GM21381 (cell line): ENCODE data around the gene M1AP.

ENCODE experiments used
- ATAC-seq: cut with Tn5 transposase; IDR thresholded peaks from one replicate; pipeline ENCODE4 v1.9.1; 2021; ENCODE audit warnings: mild to moderate bottlenecking, moderate library complexity; ENCODE audit not compliant: unreplicated experiment

M1AP gene, protein sequence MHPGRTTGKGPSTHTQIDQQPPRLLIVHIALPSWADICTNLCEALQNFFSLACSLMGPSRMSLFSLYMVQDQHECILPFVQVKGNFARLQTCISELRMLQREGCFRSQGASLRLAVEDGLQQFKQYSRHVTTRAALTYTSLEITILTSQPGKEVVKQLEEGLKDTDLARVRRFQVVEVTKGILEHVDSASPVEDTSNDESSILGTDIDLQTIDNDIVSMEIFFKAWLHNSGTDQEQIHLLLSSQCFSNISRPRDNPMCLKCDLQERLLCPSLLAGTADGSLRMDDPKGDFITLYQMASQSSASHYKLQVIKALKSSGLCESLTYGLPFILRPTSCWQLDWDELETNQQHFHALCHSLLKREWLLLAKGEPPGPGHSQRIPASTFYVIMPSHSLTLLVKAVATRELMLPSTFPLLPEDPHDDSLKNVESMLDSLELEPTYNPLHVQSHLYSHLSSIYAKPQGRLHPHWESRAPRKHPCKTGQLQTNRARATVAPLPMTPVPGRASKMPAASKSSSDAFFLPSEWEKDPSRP

GRCh38 chr2:74648009-74648443 is at the start of gene M1AP:
TSS of gene M1AP (minus strand) at chr2:74648330. CDS start at chr2:74640275, 8,055 bp downstream.
- ATAC-seq: no peak

DNA sequence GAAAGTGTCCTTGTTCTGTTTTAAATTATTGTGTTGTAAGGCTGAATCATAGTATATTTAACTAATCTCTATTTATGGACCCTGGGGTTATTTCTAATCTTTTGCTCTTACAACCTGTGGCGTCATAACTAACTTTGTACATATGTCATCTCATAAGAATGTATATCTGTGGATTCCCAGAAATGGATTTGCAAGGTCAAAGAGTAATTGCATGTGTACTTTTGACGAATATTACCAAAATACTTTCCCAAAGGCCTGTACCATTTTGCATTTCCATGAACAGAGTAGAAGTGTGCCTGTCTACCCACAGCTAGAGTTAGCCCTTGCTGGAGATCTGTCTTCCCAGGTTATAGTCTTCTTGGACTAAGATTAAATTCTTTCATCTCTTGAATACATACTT is 48.7 kb upstream of the M1AP start:
- ATAC-seq: no peak

DNA sequence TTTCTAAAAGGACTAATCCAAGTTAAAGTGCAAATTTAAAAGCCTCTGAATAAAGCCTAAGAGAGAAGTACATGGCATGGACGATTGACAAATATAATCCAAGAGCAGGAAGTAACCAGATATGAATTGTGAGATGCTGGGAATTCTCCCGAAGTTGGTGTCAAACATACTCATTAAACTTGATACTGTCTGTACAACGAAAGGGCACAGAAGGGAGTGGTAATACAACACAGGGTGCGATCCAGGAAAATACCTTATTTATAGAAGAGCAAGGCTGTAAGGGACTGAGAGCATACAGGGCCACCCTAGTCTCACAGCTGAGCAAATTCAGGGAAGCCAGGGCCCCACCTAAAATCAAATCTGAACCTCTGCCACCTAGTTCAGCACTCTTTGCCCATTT is 47.5 kb upstream of the M1AP start:
- no peak for ATAC-seq

DNA sequence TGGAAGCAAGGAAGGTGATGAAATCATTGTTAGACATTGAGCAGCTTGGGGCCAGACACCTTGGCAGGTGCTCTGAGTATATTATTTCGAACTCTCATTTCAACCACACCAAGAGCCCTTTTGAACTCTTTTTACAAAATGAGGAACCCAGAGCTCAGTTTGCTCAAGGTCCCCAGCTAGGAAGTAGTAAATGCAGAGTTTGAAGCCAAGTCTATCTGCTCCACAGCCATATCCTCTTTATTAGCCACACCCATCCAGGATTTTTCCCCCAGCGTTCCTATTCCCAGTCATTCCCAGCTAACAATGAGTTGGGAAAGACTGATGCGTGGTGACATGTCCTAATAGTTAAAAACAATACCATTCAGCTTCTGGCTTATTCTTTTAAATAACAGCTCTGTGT is 46.2 kb upstream of the M1AP start:
- no peak for ATAC-seq

- no peak for ATAC-seq
These were observed 45.5 kb upstream of the M1AP start for GRCh38 chr2:74693668-74694067.

DNA sequence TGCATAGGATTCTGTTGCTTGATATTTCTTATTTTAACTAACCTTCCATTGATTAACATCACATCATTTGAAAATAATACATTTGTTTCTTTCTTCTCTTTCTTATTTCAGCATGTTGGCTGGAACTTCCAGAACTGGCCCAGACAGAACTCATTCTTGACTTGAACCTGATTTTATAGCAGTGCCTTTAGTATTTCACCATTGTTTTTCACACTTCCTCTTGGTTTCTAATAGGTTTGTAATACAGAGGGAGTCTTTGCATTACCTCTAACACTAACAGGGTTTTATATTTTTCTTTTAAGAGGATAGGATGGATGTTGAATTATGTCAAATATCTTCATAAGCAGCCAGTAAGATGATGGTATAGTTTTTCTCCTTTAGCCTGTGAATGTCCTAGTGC is 45.1 kb upstream of the M1AP start:
- no peak for ATAC-seq

GRCh38 chr2:74691929-74692328 is 43.8 kb upstream of the M1AP start:
- no peak for ATAC-seq

GRCh38 chr2:74690571-74690970 is 42.4 kb upstream of the M1AP start:
- ATAC-seq: peak; percentile 77

GRCh38 chr2:74689671-74690070 is 41.5 kb upstream of the M1AP start:
- no peak for ATAC-seq

DNA sequence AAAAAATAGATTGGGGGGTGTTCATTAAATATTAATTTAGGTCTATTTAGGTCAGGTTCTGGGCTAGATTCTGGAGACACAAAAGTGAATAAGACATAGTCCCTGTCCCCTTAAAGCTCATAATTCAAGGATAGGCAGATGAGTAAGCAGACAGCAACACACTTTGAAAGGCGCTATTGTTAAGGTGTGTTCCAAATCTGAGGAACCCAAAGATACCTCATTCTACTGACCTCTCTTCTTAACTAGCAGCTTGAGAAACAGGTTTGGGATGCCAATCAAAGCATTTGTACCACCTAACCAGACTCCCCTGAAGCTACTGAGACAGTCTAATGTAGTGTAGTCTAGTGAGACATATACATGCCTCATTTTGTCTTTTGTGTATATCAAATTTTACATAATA is 40.8 kb upstream of the M1AP start:
- ATAC-seq: no peak

- no peak for ATAC-seq
These were observed 37.3 kb upstream of the M1AP start for GRCh38 chr2:74685408-74685807.

- no peak for ATAC-seq
These were observed 34.4 kb upstream of the M1AP start for GRCh38 chr2:74682501-74682900.

- ATAC-seq: no peak
These were observed 31.5 kb upstream of the M1AP start for GRCh38 chr2:74679615-74680014.

DNA sequence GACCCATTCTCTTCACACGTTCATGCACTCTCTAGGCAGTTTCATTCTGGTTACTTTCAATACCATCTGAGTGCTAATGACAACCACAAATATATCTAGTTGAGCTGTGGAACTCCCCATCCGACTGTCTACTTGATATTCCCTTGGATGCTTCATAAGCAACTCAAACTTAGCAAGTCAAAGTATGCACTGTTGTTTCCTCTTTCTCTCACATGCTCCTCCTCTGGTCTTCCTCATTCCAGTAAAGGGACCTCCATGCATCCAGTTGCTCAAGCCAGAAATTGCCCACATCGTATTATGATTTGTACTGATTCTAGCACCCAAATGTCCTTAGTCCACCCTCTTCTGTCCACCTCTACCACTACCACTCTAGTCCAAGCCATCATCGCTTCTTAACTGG is 28.2 kb upstream of the M1AP start:
- ATAC-seq: no peak

GRCh38 chr2:74675090-74675489 is 27.0 kb upstream of the M1AP start:
- no peak for ATAC-seq

GRCh38 chr2:74673826-74674528 is 25.8 kb upstream of the M1AP start:
- no peak for ATAC-seq

GRCh38 chr2:74671479-74671878 is 23.3 kb upstream of the M1AP start:
- no peak for ATAC-seq

- ATAC-seq: no peak
These were observed 22.1 kb upstream of the M1AP start for GRCh38 chr2:74670263-74670662.

GRCh38 chr2:74668087-74668486 is 20.0 kb upstream of the M1AP start:
- ATAC-seq: no peak

DNA sequence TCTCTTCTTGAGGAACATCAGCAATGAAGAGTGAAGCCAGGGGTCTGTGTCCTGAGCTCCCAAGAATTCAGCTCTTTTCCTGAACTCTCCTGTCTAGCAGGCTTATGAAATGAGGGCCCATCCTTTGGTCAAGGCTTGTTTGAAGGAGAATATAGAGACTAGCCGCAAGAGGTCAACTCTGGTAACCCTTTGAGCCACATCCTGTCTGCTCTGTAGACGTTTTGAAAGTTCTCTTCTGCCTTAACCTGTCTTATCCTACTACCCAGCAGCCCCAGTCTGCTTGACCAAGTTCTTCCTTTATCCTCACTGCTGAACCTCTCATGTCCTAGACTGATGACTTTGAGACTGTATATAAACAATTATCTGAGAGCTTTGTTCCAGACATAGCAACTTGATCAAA is 11.3 kb upstream of the M1AP start:
- no peak for ATAC-seq

GRCh38 chr2:74658516-74658915 is 10.4 kb upstream of the M1AP start:
- ATAC-seq: no peak

DNA sequence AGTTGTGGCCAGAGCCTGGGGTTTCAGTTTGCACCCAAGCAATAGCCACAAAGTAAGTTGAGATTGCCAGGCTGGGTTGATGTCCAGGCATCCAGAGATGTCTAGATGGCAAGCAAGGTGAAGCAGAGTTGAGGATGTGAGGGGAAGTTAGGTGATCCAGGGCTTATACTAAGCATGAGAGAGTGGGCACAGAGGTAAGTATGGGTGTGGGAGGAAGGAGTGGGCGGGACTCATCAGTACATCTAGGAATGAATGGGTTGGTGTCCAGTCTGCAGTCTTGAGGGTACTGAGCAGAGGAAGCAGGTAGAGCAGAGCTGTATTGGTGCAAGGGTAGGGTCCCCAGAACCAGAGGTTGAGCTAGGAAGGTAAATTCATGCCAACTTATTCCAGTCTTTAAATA is 7.4 kb upstream of the M1AP start:
- ATAC-seq: no peak
